ENCODE data around the gene CFL1. TPM values are rescaled to one million over a fixed set of nuclear protein-coding genes. Genes with fewer than 3 reads are reported as not detected.

Gene CFL1
- total and polyA plus RNA-seq, 10 of the 15 experiments (the other 5 are each of a cell fraction or from before 2014, with no cell fraction given), result 164 to 2,994 (median 1,500) TPM

- TF ChIP-seq ZBTB4 (CRISPR knock-in tag; IDR thresholded peaks at IDR 0.05) (no peak), BRCA1 (IDR thresholded peaks at IDR 0.05; ENCODE audit: low read depth, low read length) (no peak), SIX5 (IDR thresholded peaks at IDR 0.05; ENCODE audit: low read depth, low read length, severe bottlenecking) (no peak), ESRRA (IDR thresholded peaks at IDR 0.05; ENCODE audit: low read length) (no peak), RB1 (IDR thresholded peaks at IDR 0.05; ENCODE audit: borderline replicate concordance) (no peak), ZNF687 (IDR thresholded peaks at IDR 0.05) (peak; percentile 47), LARP7 (IDR thresholded peaks at IDR 0.05) (peak; percentile 69; the same call in 1 of the 2 replicates), FOXM1 (IDR thresholded peaks at IDR 0.05; ENCODE audit: low read depth, low read length) (no peak), EED (IDR thresholded peaks at IDR 0.05; ENCODE audit: low read depth) (peak; percentile 2; the same call in 1 of the 2 replicates), MLLT1 (IDR thresholded peaks at IDR 0.05) (peak; percentile 90), MEF2B (IDR thresholded peaks at IDR 0.05; ENCODE audit: partially characterized antibody, poor library complexity, severe bottlenecking) (peak; percentile 58), CBX5 (IDR thresholded peaks at IDR 0.05; ENCODE audit: low read depth) (no peak), DPF2 (IDR thresholded peaks at IDR 0.05) (no peak; the same call in 1 of the 2 replicates), ZBTB33 (IDR thresholded peaks at IDR 0.05) (no peak), SMARCA5 (IDR thresholded peaks at IDR 0.05) (no peak; the same call in 1 of the 2 replicates), NFYA (IDR thresholded peaks at IDR 0.05; ENCODE audit: borderline replicate concordance, low read depth, low read length) (no peak), KDM1A (IDR thresholded peaks at IDR 0.05; ENCODE audit: borderline replicate concordance) (no peak), SKIL (IDR thresholded peaks at IDR 0.05; ENCODE audit: low read depth, poor library complexity, severe bottlenecking) (peak; percentile 31)
Measured at GRCh38 chr11:65859812-65860277, 1.9 kb upstream of the CFL1 start (continued).

Data from GM12878 (cell line).